H1 (cell line): Measurements from ENCODE around the gene STK40.

Experiments
- CTCF ChIP-seq, 3 experiments: IDR thresholded peaks; 1 replicate in 2 of 3; 2 replicates in 1 of 3; pipeline versions ENCODE4 v1.5.1 to v1.6.1; 2011; ENCODE audit warnings: low read length in 3 of 3, mild to moderate bottlenecking in 3 of 3, inconsistent platforms in 2 of 3, low read depth in 1 of 3, moderate library complexity in 1 of 3; ENCODE audit not compliant: insufficient read depth in 1 of 3; ENCODE audit errors: control extremely low read depth in 1 of 3
- KDM5A ChIP-seq: fragments of 200-600 bp; IDR thresholded peaks from 2 replicates; pipeline ENCODE4 v1.7.1; 2012; ENCODE audit warnings: mild to moderate bottlenecking, low read length, inconsistent platforms, mixed read lengths
- MAFK ChIP-seq: IDR thresholded peaks from 2 replicates; pipeline ENCODE4 v1.6.1; 2012; ENCODE audit warnings: low read depth, mild to moderate bottlenecking, improper control_type of control experiment, low read length
- POLR2A ChIP-seq, 2 experiments: IDR thresholded peaks; 1 replicate in 1 of 2; 2 replicates in 1 of 2; pipeline ENCODE4 v1.6.1; 2011; ENCODE audit warnings: low read depth in 2 of 2, low read length in 2 of 2, mild to moderate bottlenecking in 2 of 2; ENCODE audit errors: control extremely low read depth in 1 of 2
- POLR2AphosphoS5 ChIP-seq: IDR thresholded peaks from 2 replicates; pipeline ENCODE4 v1.6.1; 2011; ENCODE audit warnings: low read depth, low read length
- YY1 ChIP-seq: IDR thresholded peaks from 2 replicates; pipeline ENCODE4 v1.6.1; 2011; ENCODE audit warnings: low read depth, mild to moderate bottlenecking, low read length
- TF ChIP-seq, protein P1 (sequence below): IDR thresholded peaks from 2 replicates; pipeline ENCODE4 v1.6.1; 2012; ENCODE audit warnings: low read length, inconsistent platforms

GRCh38 chr1:36397378-36398230 lies 11.9 kb upstream of the STK40 start, which contains the start of gene LSM10:
- TF ChIP-seq CTCF (IDR thresholded peaks at IDR 0.05; ENCODE audit: control extremely low read depth in 1 of 3, insufficient read depth in 1 of 3, low read depth in 1 of 3, low read length in 3 of 3) (peak in 1 of 3 experiments; percentile 0; a peak in 1 of 4 replicates), POLR2A (IDR thresholded peaks at IDR 0.05; ENCODE audit: control extremely low read depth in 1 of 2, low read depth in 2 of 2, low read length in 2 of 2) (peak; percentile 27 to 82), KDM5A (no peak), POLR2AphosphoS5 (peak; percentile 61; the same call in 1 of the 2 replicates), MAFK (no peak), YY1 (peak; percentile 19; the same call in 1 of the 2 replicates)
- TF ChIP-seq, protein P1, sequence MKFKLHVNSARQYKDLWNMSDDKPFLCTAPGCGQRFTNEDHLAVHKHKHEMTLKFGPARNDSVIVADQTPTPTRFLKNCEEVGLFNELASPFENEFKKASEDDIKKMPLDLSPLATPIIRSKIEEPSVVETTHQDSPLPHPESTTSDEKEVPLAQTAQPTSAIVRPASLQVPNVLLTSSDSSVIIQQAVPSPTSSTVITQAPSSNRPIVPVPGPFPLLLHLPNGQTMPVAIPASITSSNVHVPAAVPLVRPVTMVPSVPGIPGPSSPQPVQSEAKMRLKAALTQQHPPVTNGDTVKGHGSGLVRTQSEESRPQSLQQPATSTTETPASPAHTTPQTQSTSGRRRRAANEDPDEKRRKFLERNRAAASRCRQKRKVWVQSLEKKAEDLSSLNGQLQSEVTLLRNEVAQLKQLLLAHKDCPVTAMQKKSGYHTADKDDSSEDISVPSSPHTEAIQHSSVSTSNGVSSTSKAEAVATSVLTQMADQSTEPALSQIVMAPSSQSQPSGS, result peak; percentile 56; the same call in 1 of the 2 replicates
